Activated CD8-positive, alpha-beta T cell treated with anti-CD3 and anti-CD28 coated beads, Interleukin-2, amount 10 ng/mL, durations not matched to agents 7 days and 5 days (primary cell): ENCODE results near the gene NPIPA5. TPM values are rescaled to one million over a fixed set of nuclear protein-coding genes. Genes with fewer than 3 reads are reported as not detected.
"Not testable (repeated sequence)": the region's sequence is repeated elsewhere in the genome, so short reads cannot be mapped to it uniquely, and the experiment has no call there.

Experiments used
- ATAC-seq: fragments of 150-1000 bp; cut with Tn5 transposase; one replicate; pipeline ENCODE4 v1.10.0; 2021; ENCODE audit warnings: moderate library complexity
- CTCF ChIA-PET: fragments of 350-600 bp; sonication (Branson Sonifier 250); formaldehyde crosslinking; loops from one replicate; lab custom pipeline; 2021; ENCODE audit warnings: antibody characterized with exemption; lab: Charles Lee
- POLR2A ChIA-PET: fragments of 350-600 bp; sonication (Branson Sonifier 250); formaldehyde crosslinking; loops from one replicate; lab custom pipeline; 2021; ENCODE audit warnings: antibody characterized with exemption; lab: Charles Lee
- DNase-seq: peaks from one replicate; pipeline ENCODE4 v3.0.0-alpha.2; 2020
- H3K27ac Mint-ChIP-seq: one replicate; pipeline ENCODE4 v1.8.0; 2021; ENCODE audit warnings: mild to moderate bottlenecking, mixed read lengths
- H3K27me3 Mint-ChIP-seq: one replicate; pipeline ENCODE4 v1.8.0; 2021; ENCODE audit warnings: low read depth, mixed read lengths
- H3K36me3 Mint-ChIP-seq: one replicate; pipeline ENCODE4 v1.8.0; 2021; ENCODE audit warnings: low read depth, mixed read lengths
- H3K4me1 Mint-ChIP-seq: one replicate; pipeline ENCODE4 v1.8.0; 2021; ENCODE audit warnings: low read depth, mixed read lengths
- H3K4me3 Mint-ChIP-seq: one replicate; pipeline ENCODE4 v1.8.0; 2021; ENCODE audit warnings: mild to moderate bottlenecking, mixed read lengths
- H3K9me3 Mint-ChIP-seq: one replicate; pipeline ENCODE4 v1.8.0; 2022; ENCODE audit warnings: mixed read lengths; ENCODE audit not compliant: insufficient read depth
- total RNA-seq, 2 experiments: library from RNA; stranded (reverse); gene quantifications; one replicate each; pipeline ENCODE4 v1.2.3, GENCODE V29; 2021

Gene NPIPA5
- total RNA-seq, 2 experiments from 2014 or later, result 1.3 to 4.7 TPM

DNA sequence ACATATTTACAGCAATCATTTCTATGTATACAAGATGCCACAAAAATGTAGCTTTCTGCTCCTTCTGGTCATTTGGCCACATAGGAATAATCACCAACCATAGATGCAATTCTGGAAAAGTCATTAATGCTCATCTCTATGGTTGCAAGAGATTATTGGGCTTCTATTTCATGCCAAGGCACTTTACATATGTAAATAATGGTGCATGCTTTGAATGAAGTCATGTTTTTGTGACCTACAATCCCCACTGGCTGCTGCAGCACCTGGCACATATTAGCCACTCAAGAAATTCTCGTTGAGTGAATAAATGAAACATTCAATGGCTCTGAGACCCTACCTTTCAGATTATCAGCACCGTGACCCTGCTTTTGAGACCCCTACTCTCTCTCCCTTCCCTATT, 47.1 kb downstream of the NPIPA5 start:
- H3K27ac Mint-ChIP-seq, CTCF ChIA-PET, H3K4me3 Mint-ChIP-seq, H3K27me3 Mint-ChIP-seq, H3K36me3 Mint-ChIP-seq, H3K9me3 Mint-ChIP-seq, POLR2A ChIA-PET, H3K4me1 Mint-ChIP-seq, DNase-seq, ATAC-seq: not testable (repeated sequence)

DNA sequence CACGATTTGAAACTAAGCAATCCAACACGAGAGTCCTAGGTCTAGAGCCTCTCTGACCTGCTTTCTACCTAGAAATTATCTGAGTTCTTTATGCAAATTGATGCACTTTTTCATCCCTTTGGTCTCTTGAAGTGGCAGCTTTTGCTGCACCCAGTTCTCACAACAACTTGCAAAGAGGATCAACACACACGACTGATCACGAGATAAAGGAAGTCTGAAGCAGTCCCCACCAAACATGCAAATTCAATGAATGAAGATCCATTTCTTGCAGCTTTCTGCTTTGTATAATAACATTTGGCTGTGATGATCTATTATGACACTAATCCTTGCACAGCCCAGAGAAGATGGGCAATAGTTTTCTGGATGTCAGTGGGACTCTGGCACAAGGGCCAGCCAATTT, 53.1 kb downstream of the NPIPA5 start:
- H3K4me1 Mint-ChIP-seq, DNase-seq, H3K27ac Mint-ChIP-seq, POLR2A ChIA-PET, H3K4me3 Mint-ChIP-seq, H3K9me3 Mint-ChIP-seq, CTCF ChIA-PET, ATAC-seq, H3K27me3 Mint-ChIP-seq, H3K36me3 Mint-ChIP-seq: not testable (repeated sequence)

DNA sequence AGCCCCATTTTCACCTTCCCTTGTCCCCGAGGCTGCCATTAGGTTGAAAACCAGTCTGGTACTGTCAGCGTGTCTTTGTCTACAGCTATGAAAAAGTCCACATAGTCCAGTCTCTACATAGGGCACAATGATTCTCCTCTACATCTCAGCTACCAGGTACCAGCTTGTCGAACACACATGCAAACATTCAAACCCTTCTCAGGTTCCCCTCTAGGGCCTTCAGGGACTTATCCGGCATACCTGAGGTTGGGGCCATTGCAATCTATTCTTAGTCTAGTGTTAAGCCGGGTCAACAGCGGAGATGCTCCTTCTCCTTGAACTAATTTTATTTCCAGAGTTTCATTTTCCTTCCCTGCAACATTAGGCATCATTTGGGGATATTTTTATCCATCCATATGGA, 54.7 kb downstream of the NPIPA5 start:
- H3K27me3 Mint-ChIP-seq, H3K4me3 Mint-ChIP-seq, H3K4me1 Mint-ChIP-seq, DNase-seq, H3K36me3 Mint-ChIP-seq, CTCF ChIA-PET, H3K27ac Mint-ChIP-seq, POLR2A ChIA-PET, H3K9me3 Mint-ChIP-seq, ATAC-seq: not testable (repeated sequence)

- H3K36me3 Mint-ChIP-seq, ATAC-seq, H3K9me3 Mint-ChIP-seq, H3K4me3 Mint-ChIP-seq, H3K27me3 Mint-ChIP-seq, H3K27ac Mint-ChIP-seq, H3K4me1 Mint-ChIP-seq, DNase-seq, CTCF ChIA-PET, POLR2A ChIA-PET: not testable (repeated sequence)
These were observed 56.9 kb downstream of the NPIPA5 start for GRCh38 chr16:15321221-15321620.

DNA sequence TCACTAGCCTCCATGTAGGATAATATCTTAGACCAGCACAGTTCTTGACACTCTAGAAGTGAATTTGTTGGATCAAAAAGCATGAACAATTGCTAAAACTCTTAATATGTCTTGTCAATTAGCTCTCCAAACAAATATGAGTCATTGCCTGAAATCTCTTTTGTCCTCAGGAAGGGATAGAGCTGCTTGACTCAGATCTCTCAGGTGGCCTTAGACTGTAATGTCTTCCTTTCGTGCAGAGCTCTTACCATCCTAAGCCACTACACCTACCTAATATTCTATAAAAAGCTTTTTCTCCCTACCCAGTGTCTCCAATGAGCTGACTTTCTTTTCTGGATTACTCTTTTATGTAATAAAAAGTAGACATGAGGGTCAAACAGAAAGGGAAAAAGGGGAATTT, 63.5 kb downstream of the NPIPA5 start:
- H3K27ac Mint-ChIP-seq, H3K36me3 Mint-ChIP-seq, ATAC-seq, H3K4me1 Mint-ChIP-seq, H3K4me3 Mint-ChIP-seq, H3K27me3 Mint-ChIP-seq, H3K9me3 Mint-ChIP-seq, DNase-seq, CTCF ChIA-PET, POLR2A ChIA-PET: not testable (repeated sequence)

Other genes with a start within 250 kb of the NPIPA5 start
- not detected for gene MPV17L, start 17.5 kb upstream of the NPIPA5 start, total RNA-seq
- gene BMERB1, start 56.3 kb upstream of the NPIPA5 start, total RNA-seq, result 1 to 10 TPM; 1.6 to 4.3 TPM